Measurements from ENCODE around the gene IL9. TPM values are rescaled to one million over a fixed set of nuclear protein-coding genes. Genes with fewer than 3 reads are reported as not detected.
"Not testable (repeated sequence)": the region's sequence is repeated elsewhere in the genome, so short reads cannot be mapped to it uniquely, and the experiment has no call there.

The IL9 gene
- total RNA-seq, 2 donors from 2014 or later = not detected

GRCh38 chr5:135859186-135859585 lies 36.5 kb downstream of the IL9 start:
- ATAC-seq; H3K27ac Mint-ChIP-seq; H3K4me1 Mint-ChIP-seq; H3K36me3 Mint-ChIP-seq (ENCODE audit: low read depth); H3K9me3 ChIP-seq (ENCODE audit: control insufficient read depth, low read length, poor library complexity, severe bottlenecking); H3K4me3 Mint-ChIP-seq; DNase-seq: not testable (repeated sequence)
- H3K27me3 Mint-ChIP-seq = peaks cover 29% of the 10 kb centered on the region

- Mint-ChIP-seq H3K4me3 (no peak overlapping the region), H3K4me1 (no peaks in the 10 kb centered on the region), H3K36me3 (ENCODE audit: low read depth) (peaks cover 3% of the 10 kb centered on the region), H3K27me3 (peaks cover 29% of the 10 kb centered on the region), H3K27ac (no peak overlapping the region)
- H3K9me3 ChIP-seq (ENCODE audit: control insufficient read depth, low read length, poor library complexity, severe bottlenecking) = no peaks in the 10 kb centered on the region
- no peak for ATAC-seq
- DNase-seq = no peak
These were observed 37.9 kb downstream of the IL9 start for GRCh38 chr5:135857630-135858311.

- DNase-seq (no peak), ATAC-seq (no peak)
- no peaks in the 10 kb centered on the region for H3K9me3 ChIP-seq (ENCODE audit: control insufficient read depth, low read length, poor library complexity, severe bottlenecking)
- Mint-ChIP-seq H3K27ac (no peak overlapping the region), H3K4me3 (no peak overlapping the region), H3K4me1 (no peaks in the 10 kb centered on the region), H3K36me3 (ENCODE audit: low read depth) (peaks cover 3% of the 10 kb centered on the region), H3K27me3 (peaks cover 37% of the 10 kb centered on the region)
These were observed 43.5 kb downstream of the IL9 start for GRCh38 chr5:135851915-135852845.

- Mint-ChIP-seq H3K36me3 (ENCODE audit: low read depth) (peaks cover 3% of the 10 kb centered on the region), H3K4me1 (no peaks in the 10 kb centered on the region), H3K27me3 (peaks cover 34% of the 10 kb centered on the region), H3K4me3 (no peak overlapping the region), H3K27ac (no peak overlapping the region)
- no peak for ATAC-seq
- no peaks in the 10 kb centered on the region for H3K9me3 ChIP-seq (ENCODE audit: control insufficient read depth, low read length, poor library complexity, severe bottlenecking)
- DNase-seq = no peak
These were observed 44.3 kb downstream of the IL9 start for GRCh38 chr5:135851186-135851914.

- Mint-ChIP-seq H3K4me1 (no peaks in the 10 kb centered on the region), H3K36me3 (ENCODE audit: low read depth) (peaks cover 3% of the 10 kb centered on the region), H3K27ac (no peak overlapping the region), H3K4me3 (no peak overlapping the region), H3K27me3 (peaks cover 27% of the 10 kb centered on the region)
- ATAC-seq = no peak
- no peaks in the 10 kb centered on the region for H3K9me3 ChIP-seq (ENCODE audit: control insufficient read depth, low read length, poor library complexity, severe bottlenecking)
- DNase-seq = no peak
These were observed 45.0 kb downstream of the IL9 start for GRCh38 chr5:135850671-135851070.

GRCh38 chr5:135850231-135850630 lies 45.4 kb downstream of the IL9 start:
- Mint-ChIP-seq H3K27me3 (peaks cover 31% of the 10 kb centered on the region), H3K4me3 (no peak overlapping the region), H3K4me1 (no peaks in the 10 kb centered on the region), H3K36me3 (ENCODE audit: low read depth) (peaks cover 3% of the 10 kb centered on the region), H3K27ac (no peak overlapping the region)
- ATAC-seq (no peak), DNase-seq (no peak)
- no peaks in the 10 kb centered on the region for H3K9me3 ChIP-seq (ENCODE audit: control insufficient read depth, low read length, poor library complexity, severe bottlenecking)

GRCh38 chr5:135847976-135848375 lies 47.7 kb downstream of the IL9 start:
- DNase-seq = no peak
- H3K27me3 Mint-ChIP-seq = peaks cover 36% of the 10 kb centered on the region
- H3K4me1 Mint-ChIP-seq = no peaks in the 10 kb centered on the region

GRCh38 chr5:135846311-135846710 lies 49.3 kb downstream of the IL9 start:
- Mint-ChIP-seq H3K36me3 (ENCODE audit: low read depth) (no peaks in the 10 kb centered on the region), H3K4me1 (no peaks in the 10 kb centered on the region), H3K27me3 (peaks cover 37% of the 10 kb centered on the region), H3K27ac (no peak overlapping the region), H3K4me3 (no peak overlapping the region)
- H3K9me3 ChIP-seq (ENCODE audit: control insufficient read depth, low read length, poor library complexity, severe bottlenecking) = no peaks in the 10 kb centered on the region
- ATAC-seq (no peak), DNase-seq (no peak)

More at GRCh38 chr5:135847976-135848375, 47.7 kb downstream of the IL9 start:
- Mint-ChIP-seq H3K4me3 (no peak overlapping the region), H3K36me3 (ENCODE audit: low read depth) (peaks cover 3% of the 10 kb centered on the region), H3K27ac (no peak overlapping the region)
- H3K9me3 ChIP-seq (ENCODE audit: control insufficient read depth, low read length, poor library complexity, severe bottlenecking) = no peaks in the 10 kb centered on the region
- no peak for ATAC-seq

- no peaks in the 10 kb centered on the region for H3K4me1 Mint-ChIP-seq
- ATAC-seq = no peak
- no peak overlapping the region for H3K4me3 Mint-ChIP-seq
These were observed 51.9 kb downstream of the IL9 start for GRCh38 chr5:135843571-135844337.

GRCh38 chr5:135842737-135843136 lies 52.9 kb downstream of the IL9 start:
- H3K9me3 ChIP-seq (ENCODE audit: control insufficient read depth, low read length, poor library complexity, severe bottlenecking) = no peaks in the 10 kb centered on the region
- Mint-ChIP-seq H3K4me3 (no peak overlapping the region), H3K4me1 (no peaks in the 10 kb centered on the region), H3K27ac (no peak overlapping the region), H3K27me3 (peaks cover 30% of the 10 kb centered on the region), H3K36me3 (ENCODE audit: low read depth) (no peaks in the 10 kb centered on the region)
- no peak for ATAC-seq
- DNase-seq = no peak

More at GRCh38 chr5:135843571-135844337, 51.9 kb downstream of the IL9 start:
- no peak overlapping the region for H3K27ac Mint-ChIP-seq
- H3K9me3 ChIP-seq (ENCODE audit: control insufficient read depth, low read length, poor library complexity, severe bottlenecking) = no peaks in the 10 kb centered on the region
- DNase-seq = no peak
- no peaks in the 10 kb centered on the region for H3K36me3 Mint-ChIP-seq (ENCODE audit: low read depth)
- H3K27me3 Mint-ChIP-seq = peaks cover 30% of the 10 kb centered on the region
